Neural crest cell (in vitro differentiated cells): ENCODE data around the gene FAM149B1. TPM values are rescaled to one million over a fixed set of nuclear protein-coding genes. Genes with fewer than 3 reads are reported as not detected.

Source experiments
- DNase-seq: peaks from one replicate; pipeline ENCODE4 v3.0.0; 2021; ENCODE audit warnings: low read depth, mixed read lengths, low spot score
- H3K27ac Mint-ChIP-seq: one replicate; pipeline ENCODE4 v1.8.0; 2021; ENCODE audit warnings: mild to moderate bottlenecking, mixed read lengths; ENCODE audit not compliant: unreplicated experiment
- H3K27me3 Mint-ChIP-seq: 2 replicates; pipeline ENCODE4 v1.8.0; 2021; ENCODE audit warnings: low read depth, mild to moderate bottlenecking, mixed read lengths
- H3K36me3 Mint-ChIP-seq: 2 replicates; pipeline ENCODE4 v1.8.0; 2021; ENCODE audit warnings: low read depth, mild to moderate bottlenecking, mixed read lengths
- H3K4me1 Mint-ChIP-seq: 2 replicates; pipeline ENCODE4 v1.8.0; 2021; ENCODE audit warnings: mixed read lengths
- H3K4me3 Mint-ChIP-seq: one replicate; pipeline ENCODE4 v1.8.0; 2021; ENCODE audit warnings: mild to moderate bottlenecking, mixed read lengths
- H3K9me3 Mint-ChIP-seq: 2 replicates; pipeline ENCODE4 v1.8.0; 2021; ENCODE audit warnings: mixed read lengths
- CTCF ChIP-seq: fragments of 200-600 bp; sonication (generic); conservative IDR thresholded peaks from 2 replicates; pipeline ENCODE4 v1.5.0; 2021; ENCODE audit warnings: antibody characterized with exemption, mild to moderate bottlenecking
- total RNA-seq: library from RNA; stranded (reverse); gene quantifications from 2 replicates; pipeline ENCODE4 v1.2.1, GENCODE V29; 2021

The FAM149B1 gene
- total RNA-seq, 1 donor from 2014 or later, result 27.2 TPM

GRCh38 chr10:73244866-73245477 is 77.1 kb downstream of the FAM149B1 start:
- no peak for DNase-seq
- TF ChIP-seq CTCF, result no peak
- Mint-ChIP-seq H3K4me1 (peaks cover 44% of the 10 kb centered on the region), H3K36me3 (peaks cover 21% of the 10 kb centered on the region), H3K4me3 (peak overlapping the region; percentile 98), H3K9me3 (no peaks in the 10 kb centered on the region), H3K27me3 (no peaks in the 10 kb centered on the region), H3K27ac (peak overlapping the region; percentile 64)

- no peaks in the 10 kb centered on the region for H3K9me3 Mint-ChIP-seq
- peaks cover 53% of the 10 kb centered on the region for H3K4me1 Mint-ChIP-seq
- TF ChIP-seq CTCF, result no peak
- peak overlapping the region; percentile 98 for H3K4me3 Mint-ChIP-seq
- H3K36me3 Mint-ChIP-seq, result peaks cover 18% of the 10 kb centered on the region
- H3K27ac Mint-ChIP-seq, result peak overlapping the region; percentile 99
- H3K27me3 Mint-ChIP-seq, result no peaks in the 10 kb centered on the region
- no peak for DNase-seq
These were observed 78.4 kb downstream of the FAM149B1 start for GRCh38 chr10:73246322-73246645.

- peaks cover 58% of the 10 kb centered on the region for H3K4me1 Mint-ChIP-seq
- H3K36me3 Mint-ChIP-seq, result peaks cover 17% of the 10 kb centered on the region
- peak within 1 kb of the TSS; percentile 98 for H3K4me3 Mint-ChIP-seq
- no peaks in the 10 kb centered on the region for H3K27me3 Mint-ChIP-seq
- DNase-seq, result peak; percentile 99
- peak within 1 kb of the TSS; percentile 99 for H3K27ac Mint-ChIP-seq
- no peaks in the 10 kb centered on the region for H3K9me3 Mint-ChIP-seq
- TF ChIP-seq CTCF, result no peak
These were observed 79.0 kb downstream of the FAM149B1 start, which contains the start of gene DNAJC9 for GRCh38 chr10:73246646-73247508. DNAJC9 (minus strand) TSS chr10:73247255; CDS start chr10:73247189, 66 bp downstream.

- peak overlapping the region; percentile 31 for H3K27ac Mint-ChIP-seq
- H3K27me3 Mint-ChIP-seq, result no peaks in the 10 kb centered on the region
- H3K9me3 Mint-ChIP-seq, result no peaks in the 10 kb centered on the region
- DNase-seq, result no peak
- no peak for TF ChIP-seq CTCF
- peak overlapping the region; percentile 98 for H3K4me3 Mint-ChIP-seq
- H3K4me1 Mint-ChIP-seq, result peaks cover 63% of the 10 kb centered on the region
- H3K36me3 Mint-ChIP-seq, result peaks cover 16% of the 10 kb centered on the region
These were observed 79.8 kb downstream of the FAM149B1 start for GRCh38 chr10:73247509-73248258.

- peaks cover 14% of the 10 kb centered on the region for H3K36me3 Mint-ChIP-seq
- H3K9me3 Mint-ChIP-seq, result no peaks in the 10 kb centered on the region
- H3K4me1 Mint-ChIP-seq, result peaks cover 69% of the 10 kb centered on the region
- H3K27ac Mint-ChIP-seq, result peak overlapping the region; percentile 31
- DNase-seq, result no peak
- peak overlapping the region; percentile 98 for H3K4me3 Mint-ChIP-seq
- H3K27me3 Mint-ChIP-seq, result no peaks in the 10 kb centered on the region
- TF ChIP-seq CTCF, result no peak
These were observed 80.4 kb downstream of the FAM149B1 start for GRCh38 chr10:73248259-73248724.
